NCI-H2029 (cell line): ENCODE results near the gene PRKAR2B.

Experiments used
- DNase-seq: peaks from one replicate; lab custom pipeline; 2025; lab: John Stamatoyannopoulos, UW

Gene PRKAR2B

DNA sequence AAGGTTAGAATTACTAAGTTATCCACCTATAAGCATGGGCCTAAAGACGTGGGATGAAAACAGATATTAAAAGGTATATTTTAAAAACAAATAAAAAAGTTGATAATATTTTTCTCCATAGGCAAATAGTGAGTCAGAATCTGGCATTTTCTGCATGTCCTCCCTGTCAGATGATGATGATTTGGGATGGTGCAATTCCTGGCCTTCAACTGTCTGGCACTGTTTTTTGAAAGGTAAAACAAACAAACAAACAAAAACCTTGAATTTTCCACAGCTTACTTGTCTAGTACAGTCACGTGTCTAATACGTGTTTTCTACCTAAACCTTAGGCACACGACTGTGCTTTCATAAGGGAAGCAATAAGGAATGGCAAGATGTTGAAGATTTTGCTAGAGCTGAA, 141.7 kb downstream of the PRKAR2B start:
- no peak for DNase-seq

DNA sequence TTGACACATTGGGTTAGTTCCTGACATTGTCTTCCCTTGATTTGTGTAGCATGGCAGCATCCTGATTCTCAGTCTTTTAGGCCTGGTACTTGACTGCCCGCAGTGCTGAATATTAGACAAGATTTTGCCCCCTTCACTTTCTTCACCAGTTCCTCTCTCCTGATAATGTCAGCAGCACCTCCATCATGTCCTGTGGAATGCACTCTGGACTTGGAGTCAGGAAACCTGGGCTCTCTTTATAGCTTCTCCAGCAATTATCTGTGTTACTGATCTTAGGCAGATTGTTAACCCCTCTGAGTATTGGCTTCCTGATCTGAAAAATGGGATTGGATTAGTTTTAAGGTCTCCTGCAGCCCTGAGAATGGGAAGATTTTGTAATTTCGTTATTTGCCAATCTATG, 143.3 kb downstream of the PRKAR2B start:
- DNase-seq, result no peak

DNA sequence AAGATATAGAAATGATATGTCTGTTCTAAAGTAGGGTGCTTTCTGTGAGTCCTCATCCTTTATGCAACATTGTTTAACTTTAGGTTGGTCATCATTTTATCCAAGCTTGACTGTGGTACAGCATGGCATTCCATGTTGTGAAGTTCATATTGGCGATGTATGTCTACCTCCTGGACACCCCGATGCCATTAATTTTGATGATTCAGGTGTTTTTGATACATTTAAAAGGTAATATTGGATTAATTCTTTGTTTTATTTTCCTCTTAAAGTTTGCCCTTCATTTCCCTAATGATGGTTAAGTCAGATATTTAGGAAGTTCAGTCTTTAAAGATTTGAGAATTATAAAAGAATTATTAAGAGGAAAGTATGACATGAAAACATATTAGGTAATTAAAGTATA, 145.6 kb downstream of the PRKAR2B start:
- no peak for DNase-seq

DNA sequence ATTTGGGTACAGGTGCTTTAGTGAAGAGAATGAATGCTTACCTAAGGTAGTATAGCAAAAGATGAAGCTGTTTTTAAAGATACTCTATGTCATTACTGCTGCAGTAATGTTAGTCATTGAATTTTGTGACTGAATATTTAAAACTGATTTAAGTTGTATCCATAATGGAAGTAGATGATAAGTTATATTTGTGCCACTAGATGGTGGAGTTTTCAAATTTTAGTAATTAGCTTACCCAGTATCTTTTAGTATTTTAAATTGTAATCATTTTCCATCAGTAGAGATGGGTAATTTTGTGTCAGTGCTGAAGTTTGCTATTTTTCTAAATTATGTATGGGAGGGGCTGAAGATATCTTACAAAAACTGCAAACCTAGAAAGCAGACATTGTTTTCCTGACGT, 149.5 kb downstream of the PRKAR2B start:
- DNase-seq, result no peak

DNA sequence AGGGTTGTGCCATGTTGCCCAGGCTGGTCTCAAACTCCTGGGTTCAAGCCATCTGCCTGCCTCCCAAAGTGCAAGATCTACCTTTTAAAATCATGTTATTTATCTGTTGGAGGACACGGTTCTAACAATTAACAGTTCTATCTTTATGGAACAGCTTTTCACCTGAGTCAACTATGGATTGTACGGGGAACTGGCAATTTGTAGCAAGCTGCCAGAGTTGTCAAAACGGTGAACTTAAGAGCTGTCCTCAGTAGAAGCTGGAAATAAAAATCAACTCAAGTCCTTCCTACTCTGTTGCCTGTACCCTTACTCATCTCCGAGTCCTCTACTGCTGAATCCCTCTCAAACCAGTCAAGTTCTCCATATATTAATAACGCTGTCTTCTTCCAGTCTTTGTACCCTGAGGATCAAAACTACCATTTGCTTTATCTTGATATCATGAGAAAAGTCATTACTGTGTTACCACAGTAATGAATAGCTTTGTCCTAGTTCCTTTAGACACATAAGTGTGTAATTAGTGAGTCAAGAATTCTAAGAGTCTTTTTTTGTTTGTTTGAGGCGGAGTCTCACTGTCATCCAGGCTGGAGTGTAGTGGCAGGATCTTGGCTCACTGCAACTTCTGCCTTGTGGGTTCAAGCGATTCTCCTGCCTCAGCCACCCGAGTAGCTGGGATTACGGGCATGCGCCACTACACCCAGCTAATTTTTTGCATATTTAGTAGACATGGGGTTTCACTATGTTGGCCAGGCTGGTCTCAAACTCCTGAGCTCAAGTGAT, 152.5 kb downstream of the PRKAR2B start:
- DNase-seq, result no peak

DNA sequence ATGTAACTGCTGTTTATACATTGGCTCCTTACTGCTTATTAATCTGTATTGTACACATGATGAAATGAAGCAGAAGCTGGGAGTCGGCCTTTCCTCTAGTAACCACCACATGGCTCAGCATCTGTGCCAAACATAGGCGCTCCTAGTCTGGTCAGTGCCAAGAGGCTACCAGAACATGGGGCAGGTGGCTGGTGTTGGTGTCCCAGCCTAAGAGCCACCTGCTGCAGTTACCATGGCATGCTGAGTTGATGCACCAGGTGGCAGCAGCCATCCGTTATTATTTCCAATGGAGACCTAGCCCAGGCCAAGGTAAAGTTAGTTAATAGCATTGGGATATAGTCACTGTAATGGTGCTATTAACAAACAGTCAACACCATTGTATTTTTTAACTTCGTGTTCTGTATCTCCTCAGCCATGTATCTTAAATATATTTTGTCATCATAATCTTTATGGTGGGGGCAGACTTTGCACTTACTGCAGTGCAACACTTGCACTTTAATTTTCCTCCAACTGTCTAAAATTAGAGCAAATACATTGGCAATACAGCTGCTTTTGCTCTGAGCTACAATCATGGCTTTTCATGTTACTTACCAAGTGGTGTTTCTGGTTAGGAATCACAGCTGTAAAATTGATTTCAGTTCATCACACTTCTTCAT, 157.4 kb downstream of the PRKAR2B start:
- peak; percentile 69 for DNase-seq

DNA sequence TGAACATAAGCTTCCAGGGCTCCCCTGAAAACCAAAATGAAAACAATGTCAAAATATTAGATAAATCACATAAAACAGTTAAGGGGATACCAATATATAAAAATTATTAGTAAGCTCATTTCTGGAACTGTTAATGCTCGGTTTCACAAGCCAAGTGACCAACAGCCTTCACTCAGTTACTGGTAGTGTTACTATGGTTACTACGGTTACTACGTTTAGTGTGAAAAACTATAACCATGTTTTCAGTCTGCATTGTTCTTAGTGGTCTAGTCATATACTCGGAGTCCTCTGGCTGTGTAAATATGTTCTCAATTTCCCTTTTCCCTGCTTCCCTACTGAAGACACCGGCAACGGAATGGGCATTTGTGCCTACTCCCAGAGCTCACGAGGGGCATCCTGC, 159.1 kb downstream of the PRKAR2B start:
- DNase-seq, result no peak

DNA sequence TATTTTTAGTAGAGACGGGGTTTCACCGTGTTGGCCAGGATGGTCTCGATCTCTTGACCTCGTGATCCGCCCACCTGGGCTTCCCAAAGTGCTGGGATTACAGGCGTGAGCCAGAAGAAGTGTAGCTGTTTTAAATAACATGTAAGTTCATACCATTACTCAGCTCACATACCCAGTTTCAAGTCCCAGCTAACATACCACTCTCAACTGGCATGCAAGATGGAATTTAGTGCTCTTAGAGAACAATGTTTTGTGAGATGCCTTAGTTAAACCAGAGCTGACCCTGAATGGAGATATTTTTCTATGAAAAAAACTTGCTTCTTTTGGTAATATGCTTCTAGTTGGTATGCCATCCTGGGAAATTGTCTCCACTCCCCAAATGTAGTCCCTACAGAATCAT, 161.6 kb downstream of the PRKAR2B start:
- DNase-seq, result no peak

DNA sequence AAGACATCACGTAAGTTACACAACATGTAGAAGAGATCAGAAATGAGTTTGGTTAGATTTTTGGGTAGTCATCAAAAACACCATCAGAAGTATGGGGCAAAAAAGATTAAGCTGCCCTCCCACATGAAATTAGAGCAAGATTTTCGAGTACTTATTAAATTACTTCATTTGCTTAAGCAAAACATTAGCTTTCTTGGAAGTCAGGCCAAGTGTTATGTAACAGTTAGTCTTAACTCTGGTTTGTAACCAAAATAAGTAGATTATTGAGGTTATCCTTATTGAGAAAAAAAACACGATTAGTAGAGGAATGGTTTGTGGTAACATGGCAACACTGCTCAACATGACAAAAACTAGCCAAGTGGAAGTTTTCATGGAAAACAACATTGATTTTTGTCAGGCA, 162.2 kb downstream of the PRKAR2B start:
- no peak for DNase-seq

DNA sequence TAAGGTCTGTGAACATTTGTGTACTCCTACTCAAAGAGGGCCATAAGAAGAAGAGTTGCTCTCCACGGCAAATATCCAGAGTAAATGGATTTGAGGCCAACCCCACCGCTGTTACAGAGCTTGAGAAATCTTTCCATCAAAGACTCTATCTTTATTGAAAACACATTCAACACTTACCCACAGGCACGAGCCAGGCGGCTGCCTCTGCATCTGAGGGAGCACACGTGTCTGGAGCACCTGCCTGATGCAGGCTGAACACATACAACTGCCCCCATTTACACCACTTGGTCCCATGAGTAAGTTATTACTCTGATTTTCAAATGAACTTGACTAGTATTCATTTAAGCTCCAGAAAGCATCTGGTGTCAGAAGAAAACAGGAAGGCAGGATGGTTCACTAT, 163.0 kb downstream of the PRKAR2B start:
- DNase-seq, result no peak

DNA sequence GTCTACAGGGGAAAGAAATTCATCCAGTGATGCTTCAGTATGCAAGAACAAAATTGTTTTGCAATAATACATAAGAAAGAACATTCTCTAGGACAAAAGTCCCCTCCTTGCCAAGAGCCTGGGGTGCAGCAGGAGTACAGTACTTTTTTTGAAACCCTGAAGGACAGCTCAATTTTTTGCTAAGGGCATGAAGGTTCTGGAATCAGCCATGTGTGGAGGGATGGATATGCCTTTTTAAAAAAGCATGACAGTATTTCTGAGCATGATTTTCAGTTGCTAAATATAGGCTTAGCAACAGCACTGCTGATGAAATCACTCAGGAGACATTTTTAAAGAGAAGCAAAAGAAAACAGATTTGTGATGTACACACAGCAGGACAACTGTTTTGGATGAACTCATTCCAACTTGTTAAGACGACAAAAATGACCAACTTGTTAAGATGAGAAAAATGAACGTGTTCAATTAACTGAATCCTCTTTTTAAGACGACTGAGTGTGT, 163.6 kb downstream of the PRKAR2B start:
- DNase-seq, result no peak

DNA sequence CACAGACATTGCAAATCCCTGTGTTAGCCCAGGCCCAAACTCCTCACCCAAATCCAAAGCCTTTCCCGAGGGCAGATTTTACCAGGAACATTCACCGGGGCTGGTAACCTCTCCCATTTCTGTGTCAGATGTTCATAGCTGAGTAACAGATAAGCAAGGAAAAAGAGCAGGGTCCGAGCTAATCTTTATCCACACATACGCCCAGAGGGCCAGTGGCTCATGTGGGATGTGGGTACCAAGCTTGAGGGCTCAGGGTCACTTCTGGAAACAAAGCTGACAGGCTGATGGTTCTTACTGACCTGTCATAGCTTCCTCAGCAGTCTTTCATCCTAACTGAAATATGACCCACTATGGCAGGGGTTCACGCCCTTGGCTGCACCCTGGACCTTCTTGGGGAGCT, 164.1 kb downstream of the PRKAR2B start:
- no peak for DNase-seq

DNA sequence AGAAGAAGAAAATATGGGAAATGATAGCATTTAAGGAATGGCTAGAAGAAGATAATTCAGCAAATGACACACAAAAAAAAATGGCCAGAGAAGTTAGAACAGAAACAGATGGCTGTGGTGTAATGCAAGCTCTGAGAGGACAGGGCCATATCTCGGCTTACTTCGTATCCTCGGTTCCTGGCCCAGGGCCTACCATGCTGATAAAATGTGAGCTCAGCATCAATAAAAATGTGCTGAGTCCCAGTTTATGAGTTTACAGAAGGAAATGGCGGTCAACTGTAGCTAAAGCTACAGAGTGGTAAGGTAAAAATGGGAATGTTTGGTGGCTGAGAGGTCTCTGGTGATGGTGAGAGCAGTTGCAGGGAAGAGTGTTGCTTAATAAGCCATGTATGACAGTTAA, 165.1 kb downstream of the PRKAR2B start:
- no peak for DNase-seq

DNA sequence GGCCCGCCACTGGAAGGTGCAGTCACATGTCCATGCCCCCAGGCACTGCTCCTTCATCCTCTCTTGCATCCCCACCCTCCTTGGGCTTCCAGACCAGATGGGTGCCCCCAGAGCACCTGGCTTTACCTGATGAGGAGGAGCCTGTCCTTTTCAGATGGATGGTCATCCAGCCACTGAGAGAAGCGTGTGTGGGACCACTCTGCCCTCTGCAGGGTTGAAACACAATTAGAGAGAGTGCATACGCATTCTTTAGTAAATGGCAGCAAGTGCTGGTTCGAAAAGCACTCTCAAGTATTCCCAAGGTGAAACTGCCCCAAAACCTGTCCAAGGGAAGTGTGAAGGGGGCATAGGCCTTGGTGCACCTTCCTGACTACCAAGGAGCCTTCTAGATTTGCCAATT, 165.9 kb downstream of the PRKAR2B start:
- DNase-seq, result no peak
